Esophagus muscularis mucosa (tissue), 4 donors: Measurements from ENCODE around the gene NPC1L1. TPM values are rescaled to one million over a fixed set of nuclear protein-coding genes. Genes with fewer than 3 reads are reported as not detected.

ENCODE experiments used
- DNase-seq: peaks from one replicate; pipeline ENCODE4 v3.0.0-alpha.2; 2017; ENCODE audit errors: extremely low spot score
- H3K27ac ChIP-seq, 4 donors: fragments of 200-600 bp; sonication (generic); replicated peaks in 1 of 4; 1 replicate in 3 of 4; 2 replicates in 1 of 4; pipeline ENCODE4 v1.5.1; 2016 to 2019; ENCODE audit warnings: mild to moderate bottlenecking in 1 of 4
- H3K27me3 ChIP-seq, 4 donors: fragments of 200-600 bp; sonication (generic); one replicate each; pipeline versions ENCODE4 v1.5.1 to v1.6.0; 2016 to 2019
- H3K36me3 ChIP-seq, 4 donors: fragments of 200-600 bp; sonication (generic); one replicate each; pipeline ENCODE4 v1.5.1; 2016 to 2019
- H3K4me1 ChIP-seq, 4 donors: fragments of 200-600 bp; sonication (generic); one replicate each; pipeline ENCODE4 v1.5.1; 2016 to 2019
- H3K4me3 ChIP-seq, 4 donors: fragments of 200-600 bp; sonication (generic); 1 replicate in 2 of 4; 2 replicates in 2 of 4; pipeline ENCODE4 v1.5.1; 2016 to 2019; ENCODE audit warnings: mild to moderate bottlenecking in 4 of 4, moderate library complexity in 1 of 4
- H3K9me3 ChIP-seq, 4 donors: fragments of 200-600 bp; sonication (generic); 1 replicate in 3 of 4; 2 replicates in 1 of 4; pipeline ENCODE4 v1.5.1; 2016 to 2019
- CTCF ChIP-seq, 3 experiments: fragments of 200-600 bp in 2 of 3; fragments of 450-650 bp in 1 of 3; sonication (generic) in 2 of 3; IDR thresholded peaks; one replicate each; pipeline ENCODE4 v1.5.1; 2017 to 2019; ENCODE audit warnings: antibody characterized with exemption in 3 of 3, mild to moderate bottlenecking in 2 of 3, moderate library complexity in 1 of 3
- EP300 ChIP-seq: sonication (generic); formaldehyde crosslinking; IDR thresholded peaks from one replicate; pipeline ENCODE4 v1.6.1; 2017; ENCODE audit warnings: antibody characterized with exemption
- POLR2A ChIP-seq: fragments of 450-650 bp; IDR thresholded peaks from one replicate; pipeline ENCODE4 v1.6.1; 2017; ENCODE audit warnings: antibody characterized with exemption, moderate library complexity, mild to moderate bottlenecking, low read depth
- POLR2AphosphoS5 ChIP-seq, 2 donors: sonication (generic); formaldehyde crosslinking; IDR thresholded peaks; one replicate each; pipeline ENCODE4 v1.6.1; 2017; ENCODE audit warnings: antibody characterized with exemption in 2 of 2
- WGBS: methylation state at CpG from one replicate; pipeline ENCODE4 v1.1.5; 2018; 5-methylcytosine and 5-hydroxymethylcytosine counted together
- intact Hi-C: fragments of 100-400 bp; cut with DNase I; formaldehyde crosslinking; loops from one replicate; pipeline ENCODE4 v1.15.1; 2023
- total RNA-seq, 4 donors: library from RNA; depleted of rRNA; stranded (reverse); fragments of >200 nt; gene quantifications; one replicate each; pipeline versions ENCODE4 v1.1.0 to v1.2.1, GENCODE V29; 2016

The NPC1L1 gene
- total RNA-seq, 4 donors from 2014 or later = 0.17 to 0.57 TPM; not detected in 2

- Histone ChIP-seq H3K4me3 (no peak overlapping the region), H3K36me3 (peaks cover 8 to 58% (median 27%) of the 10 kb centered on the region in 4 donors), H3K27ac (no peak overlapping the region), H3K27me3 (no peaks in the 10 kb centered on the region), H3K9me3 (no peaks in the 10 kb centered on the region), H3K4me1 (peaks cover 27 to 56% (median 49%) of the 10 kb centered on the region in 4 donors)
- intact Hi-C loops = no loop called here
- WGBS = 76% methylated on average over 3 of the region's 3 CpGs
- no peak for TF ChIP-seq POLR2AphosphoS5 (IDR thresholded peaks at IDR 0.05)
- TF ChIP-seq POLR2A = no peak
- TF ChIP-seq EP300 = no peak
- TF ChIP-seq CTCF (IDR thresholded peaks at IDR 0.05) = no peak
- DNase-seq = no peak
Observed at GRCh38 chr7:44471850-44472249, 69.3 kb downstream of the NPC1L1 start.

- H3K9me3 ChIP-seq = no peaks in the 10 kb centered on the region
- TF ChIP-seq CTCF (IDR thresholded peaks at IDR 0.05) (no peak), POLR2AphosphoS5 (IDR thresholded peaks at IDR 0.05) (no peak), POLR2A (no peak), EP300 (no peak)
- H3K4me1 ChIP-seq = peaks cover 24 to 54% (median 47%) of the 10 kb centered on the region in 4 donors
- no peak for DNase-seq
- WGBS = 90% methylated on average over 1 of the region's 1 CpG
- no peak overlapping the region for H3K4me3 ChIP-seq
- intact Hi-C loops = no loop called here
- no peaks in the 10 kb centered on the region for H3K27me3 ChIP-seq
- H3K27ac ChIP-seq = no peak overlapping the region
- H3K36me3 ChIP-seq = peaks cover 8 to 58% (median 30%) of the 10 kb centered on the region in 4 donors
Observed at GRCh38 chr7:44471436-44471835, 69.7 kb downstream of the NPC1L1 start.

GRCh38 chr7:44470628-44471245 lies 70.4 kb downstream of the NPC1L1 start:
- WGBS = 90% methylated on average over 5 of the region's 5 CpGs
- Histone ChIP-seq H3K27me3 (no peaks in the 10 kb centered on the region), H3K4me1 (peaks cover 23 to 58% (median 52%) of the 10 kb centered on the region in 4 donors), H3K4me3 (no peak overlapping the region), H3K36me3 (peaks cover 8 to 54% (median 30%) of the 10 kb centered on the region in 4 donors), H3K9me3 (no peaks in the 10 kb centered on the region), H3K27ac (no peak overlapping the region)
- TF ChIP-seq POLR2AphosphoS5 (IDR thresholded peaks at IDR 0.05) = no peak
- TF ChIP-seq EP300 = no peak
- no peak for TF ChIP-seq CTCF (IDR thresholded peaks at IDR 0.05)
- no peak for DNase-seq
- intact Hi-C loops = no loop called here

GRCh38 chr7:44470135-44470479 lies 71.0 kb downstream of the NPC1L1 start:
- 90% methylated on average over 2 of the region's 2 CpGs for WGBS

More at GRCh38 chr7:44470135-44470479, 71.0 kb downstream of the NPC1L1 start:
- Histone ChIP-seq H3K27me3 (no peaks in the 10 kb centered on the region), H3K4me1 (peaks cover 28 to 63% (median 58%) of the 10 kb centered on the region in 4 donors), H3K4me3 (no peak overlapping the region), H3K9me3 (no peaks in the 10 kb centered on the region), H3K27ac (no peak overlapping the region), H3K36me3 (peaks cover 8 to 48% (median 27%) of the 10 kb centered on the region in 4 donors)
- DNase-seq = no peak
- intact Hi-C loops = no loop called here
- TF ChIP-seq CTCF (IDR thresholded peaks at IDR 0.05) (no peak), POLR2A (no peak), EP300 (no peak)
